HG03575 (cell line): ENCODE data around the gene RET.

Experiments used
- ATAC-seq: cut with Tn5 transposase; IDR thresholded peaks from one replicate; pipeline ENCODE4 v1.9.1; 2021; ENCODE audit not compliant: unreplicated experiment, insufficient number of reproducible peaks, low FRiP score; ENCODE audit errors: extremely low read depth

The RET gene

GRCh38 chr10:43176271-43176670 is 99.4 kb downstream of the RET start:
- ATAC-seq = no peak

GRCh38 chr10:43177595-43177994 is 100.7 kb downstream of the RET start:
- ATAC-seq = no peak
